EH (cell line): ENCODE data around the gene SRP68.
"Not testable (repeated sequence)": the region's sequence is repeated elsewhere in the genome, so short reads cannot be mapped to it uniquely, and the experiment has no call there.

Experiments
- DNase-seq: peaks from one replicate; pipeline ENCODE4 v3.0.0-alpha.2; 2015; ENCODE audit warnings: low read depth

The SRP68 gene

DNA sequence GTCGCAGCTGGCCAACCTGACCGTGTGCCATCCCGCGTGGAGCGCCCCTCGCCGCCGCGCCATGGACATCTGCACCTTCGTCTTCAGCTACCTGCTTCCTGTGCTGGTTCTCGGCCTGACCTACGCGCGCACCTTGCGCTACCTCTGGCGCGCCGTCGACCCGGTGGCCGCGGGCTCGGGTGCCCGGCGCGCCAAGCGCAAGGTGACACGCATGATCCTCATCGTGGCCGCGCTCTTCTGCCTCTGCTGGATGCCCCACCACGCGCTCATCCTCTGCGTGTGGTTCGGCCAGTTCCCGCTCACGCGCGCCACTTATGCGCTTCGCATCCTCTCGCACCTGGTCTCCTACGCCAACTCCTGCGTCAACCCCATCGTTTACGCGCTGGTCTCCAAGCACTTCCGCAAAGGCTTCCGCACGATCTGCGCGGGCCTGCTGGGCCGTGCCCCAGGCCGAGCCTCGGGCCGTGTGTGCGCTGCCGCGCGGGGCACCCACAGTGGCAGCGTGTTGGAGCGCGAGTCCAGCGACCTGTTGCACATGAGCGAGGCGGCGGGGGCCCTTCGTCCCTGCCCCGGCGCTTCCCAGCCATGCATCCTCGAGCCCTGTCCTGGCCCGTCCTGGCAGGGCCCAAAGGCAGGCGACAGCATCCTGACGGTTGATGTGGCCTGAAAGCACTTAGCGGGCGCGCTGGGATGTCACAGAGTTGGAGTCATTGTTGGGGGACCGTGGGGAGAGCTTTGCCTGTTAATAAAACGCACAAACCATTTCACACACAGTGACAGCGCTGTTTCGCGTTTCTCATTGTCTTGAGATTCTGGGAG lies 4.7 kb upstream of the SRP68 start:
- no peak for DNase-seq

DNA sequence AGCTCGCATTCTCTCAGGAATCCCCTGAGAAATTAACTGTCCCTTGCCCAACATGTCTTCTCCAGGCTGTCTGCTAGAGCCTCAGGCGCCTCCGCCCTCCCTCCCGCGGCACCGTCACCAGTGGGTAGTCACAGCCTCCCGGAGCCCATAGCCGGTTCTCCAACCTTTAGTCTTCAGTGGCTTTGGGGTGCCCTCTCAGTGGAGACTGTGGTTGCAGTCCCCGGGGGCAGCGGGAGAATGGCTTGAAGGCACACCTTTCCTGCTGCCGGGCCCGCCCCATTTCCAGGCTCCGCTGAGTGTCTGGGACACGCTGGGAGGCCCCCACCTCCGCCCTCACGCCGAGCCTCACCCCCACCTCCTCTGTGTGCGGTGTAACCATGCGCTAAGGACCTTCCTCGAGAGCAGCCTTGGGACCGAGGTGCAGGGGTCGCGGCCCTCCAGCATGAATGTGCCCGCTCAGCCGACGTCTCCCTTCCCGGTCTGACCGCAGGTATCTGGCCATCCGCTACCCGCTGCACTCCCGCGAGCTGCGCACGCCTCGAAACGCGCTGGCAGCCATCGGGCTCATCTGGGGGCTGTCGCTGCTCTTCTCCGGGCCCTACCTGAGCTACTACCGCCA lies 3.9 kb upstream of the SRP68 start:
- DNase-seq: no peak

DNA sequence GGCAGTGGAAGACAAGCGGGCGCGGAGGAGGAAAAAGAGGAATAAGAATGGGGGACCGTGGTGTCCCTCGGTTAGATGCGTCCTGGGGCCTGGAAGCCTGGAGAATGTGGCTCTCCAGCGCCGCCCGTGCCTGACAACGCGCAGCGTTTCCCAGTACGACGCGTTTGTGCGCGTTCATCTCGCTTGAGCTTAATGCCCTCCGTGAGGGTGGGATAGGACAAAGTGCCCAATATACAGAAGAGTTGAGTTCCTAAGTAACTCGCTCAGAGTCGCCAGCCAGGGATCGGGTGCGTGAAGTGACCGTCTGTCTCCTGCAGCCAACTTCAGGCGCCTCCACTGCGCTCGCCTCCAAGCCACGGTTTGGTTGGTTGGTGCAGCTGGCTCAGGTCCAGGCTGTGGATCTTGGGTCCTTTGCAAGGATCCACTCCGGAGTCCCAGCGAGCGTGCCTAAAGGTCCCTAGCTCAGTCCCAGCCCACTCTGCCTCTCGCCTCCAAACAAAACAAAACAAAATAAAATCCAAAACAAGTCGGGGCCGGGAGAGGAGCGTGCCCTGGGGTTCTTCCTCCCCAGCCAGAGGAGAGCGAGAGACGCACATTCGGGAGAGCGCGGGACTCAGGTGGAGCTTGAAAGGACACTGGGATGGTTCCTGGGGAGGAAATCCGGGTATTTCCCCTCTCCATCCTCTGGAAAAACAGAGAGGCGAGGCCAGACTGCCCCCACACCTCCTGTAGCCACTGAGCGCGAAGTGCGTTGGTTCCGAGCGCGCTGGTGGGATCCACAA lies 3.2 kb upstream of the SRP68 start:
- no peak for DNase-seq

DNA sequence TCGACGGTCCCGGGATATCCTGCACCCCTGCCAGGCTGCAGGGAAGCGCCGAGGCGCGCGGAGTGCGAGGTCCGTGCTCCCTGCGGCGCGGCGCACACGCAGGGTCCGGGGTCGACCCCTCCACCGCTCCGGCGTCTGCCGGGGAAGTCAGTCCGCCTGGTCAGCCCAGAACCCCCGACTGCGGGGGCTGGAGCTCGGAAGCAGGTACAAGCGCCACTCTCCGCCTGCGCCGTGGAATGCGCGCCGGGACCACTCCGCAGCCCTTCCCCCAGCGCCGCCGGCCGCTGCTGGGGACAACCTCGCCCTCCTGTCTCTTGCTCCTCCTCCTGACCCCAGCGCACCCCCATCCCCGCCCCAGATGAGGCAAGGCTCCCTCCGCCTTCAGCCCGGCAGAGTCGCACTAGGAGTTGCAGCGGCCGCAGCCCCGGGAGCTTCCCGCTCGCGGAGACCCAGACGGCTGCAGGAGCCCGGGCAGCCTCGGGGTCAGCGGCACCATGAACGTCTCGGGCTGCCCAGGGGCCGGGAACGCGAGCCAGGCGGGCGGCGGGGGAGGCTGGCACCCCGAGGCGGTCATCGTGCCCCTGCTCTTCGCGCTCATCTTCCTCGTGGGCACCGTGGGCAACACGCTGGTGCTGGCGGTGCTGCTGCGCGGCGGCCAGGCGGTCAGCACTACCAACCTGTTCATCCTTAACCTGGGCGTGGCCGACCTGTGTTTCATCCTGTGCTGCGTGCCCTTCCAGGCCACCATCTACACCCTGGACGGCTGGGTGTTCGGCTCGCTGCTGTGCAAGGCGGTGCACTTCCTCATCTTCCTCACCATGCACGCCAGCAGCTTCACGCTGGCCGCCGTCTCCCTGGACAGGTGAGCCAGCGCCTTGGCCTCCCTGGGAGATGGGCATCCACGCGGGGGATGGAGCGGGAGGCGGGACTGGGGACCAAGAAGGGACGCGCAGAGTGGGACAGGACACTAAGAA lies 2.4 kb upstream of the SRP68 start, which contains the start of gene GALR2:
TSS of gene GALR2 (plus strand) at position 392 of the 974 bp plus-strand sequence. CDS start at position 495, 103 bp downstream.
- DNase-seq: no peak

DNA sequence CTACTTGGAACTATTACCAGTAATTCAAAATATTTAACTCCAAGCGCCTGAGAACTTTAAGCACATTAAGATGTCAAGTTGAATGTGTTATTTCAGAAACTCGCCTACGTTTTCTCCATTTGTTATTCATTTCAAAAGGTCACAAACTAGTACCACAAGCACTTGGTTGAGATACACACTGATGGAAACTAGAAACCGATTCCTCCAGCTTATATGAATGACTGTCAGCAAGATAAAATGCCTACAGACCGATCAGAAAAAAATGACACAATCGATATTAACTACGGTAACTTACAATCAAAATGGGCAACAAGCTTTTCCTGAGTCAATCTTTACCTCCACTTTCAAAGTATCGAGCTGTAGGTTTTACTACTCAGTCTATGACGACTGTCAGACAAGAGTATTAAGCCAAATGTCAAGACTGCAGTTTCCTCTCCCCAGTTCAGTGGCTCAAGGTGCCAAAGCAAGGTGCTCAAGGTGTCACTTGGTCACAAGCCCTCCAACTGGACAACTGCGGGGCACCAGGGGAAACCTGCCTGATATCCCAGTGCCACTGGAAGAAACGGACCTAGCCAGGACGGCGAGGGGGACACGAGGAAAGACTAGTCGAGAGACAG lies 678 bp downstream of the SRP68 start:
- no peak for DNase-seq

DNA sequence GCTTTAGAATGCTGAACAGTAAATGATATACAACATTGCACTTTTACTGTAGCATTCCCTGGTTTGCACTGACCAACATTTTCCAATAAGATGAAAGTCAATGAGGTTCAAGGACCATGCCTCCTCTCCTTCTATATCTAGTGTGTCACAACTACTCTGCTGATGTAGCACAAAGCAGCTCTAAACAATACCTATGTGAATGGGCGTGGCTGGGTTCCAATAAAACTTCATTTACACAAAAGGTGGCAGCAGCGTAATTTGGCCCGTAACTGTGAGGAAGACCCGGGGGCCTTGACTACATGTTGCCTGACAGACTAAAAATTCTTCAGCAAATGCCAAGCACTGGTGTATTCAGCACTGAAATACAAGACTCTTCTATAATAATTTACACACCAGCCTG lies 6.5 kb downstream of the SRP68 start:
- no peak for DNase-seq

DNA sequence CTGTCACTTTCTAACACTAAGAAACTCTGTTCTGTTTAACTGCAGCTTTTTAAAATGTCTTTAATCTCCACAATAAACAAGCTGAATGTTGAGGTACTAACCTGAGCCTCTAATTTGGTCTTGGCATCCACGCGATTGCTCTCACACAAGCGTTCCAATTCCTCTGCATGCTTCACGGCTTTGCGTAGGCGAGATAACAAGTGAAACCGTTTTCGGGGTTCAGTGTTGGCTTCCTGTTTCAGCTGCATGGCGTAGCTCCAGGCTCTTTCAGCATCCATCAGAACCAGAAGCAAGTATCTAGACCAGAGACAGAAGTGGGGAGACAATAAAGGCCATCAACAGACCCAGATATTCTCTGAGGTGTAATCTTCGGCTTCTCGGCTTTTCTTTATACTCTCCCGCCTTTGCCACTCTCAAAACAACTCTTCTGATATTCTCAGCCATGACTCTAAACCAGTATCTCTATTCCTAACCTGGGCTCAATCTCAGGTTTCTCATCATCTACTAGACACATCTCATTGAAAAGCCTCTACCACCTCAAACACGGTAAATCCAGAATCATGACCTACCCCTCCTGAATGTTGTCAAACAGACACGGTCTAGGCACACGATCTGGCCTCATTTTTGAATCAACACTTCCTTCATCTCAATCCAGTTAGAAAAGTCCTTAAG lies 8.3 kb downstream of the SRP68 start:
- DNase-seq: no peak

DNA sequence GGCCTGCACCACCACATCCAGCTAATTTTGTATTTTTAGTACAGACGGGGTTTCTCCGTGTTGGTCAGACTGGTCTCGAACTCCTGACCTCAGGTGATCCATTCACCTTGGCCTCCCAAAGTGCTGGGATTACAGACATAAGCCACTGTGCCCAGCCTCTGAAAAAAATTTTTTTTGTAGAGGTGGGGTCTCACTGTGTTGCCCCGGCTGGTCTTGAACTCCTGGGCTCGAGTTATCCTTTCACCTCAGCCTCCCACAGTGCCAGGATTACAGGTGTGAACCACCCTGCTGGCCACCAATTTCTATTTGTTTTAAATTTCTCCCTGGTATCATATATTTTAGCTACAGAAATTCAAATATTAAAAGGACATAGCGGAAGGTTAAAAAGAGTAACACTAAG lies 14.1 kb downstream of the SRP68 start:
- not testable (repeated sequence) for DNase-seq

DNA sequence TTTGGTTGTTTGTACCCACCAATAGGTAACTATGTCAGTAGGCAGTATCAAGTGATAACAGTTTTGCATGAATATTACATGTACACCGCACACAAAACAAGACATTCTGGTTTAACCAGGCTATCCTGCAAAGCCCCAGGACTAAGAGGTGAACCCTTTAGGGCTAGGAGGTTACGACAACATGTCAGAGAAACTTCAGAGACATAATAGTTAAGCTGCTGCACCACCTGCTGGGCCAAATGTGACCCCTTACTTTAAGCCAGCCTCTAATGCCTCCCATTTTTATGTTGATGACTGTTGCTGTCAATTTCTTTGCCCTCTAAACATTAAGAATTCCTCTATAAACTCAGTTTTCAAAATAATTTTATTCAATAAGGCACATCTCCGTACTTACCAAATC lies 15.4 kb downstream of the SRP68 start:
- DNase-seq: no peak

DNA sequence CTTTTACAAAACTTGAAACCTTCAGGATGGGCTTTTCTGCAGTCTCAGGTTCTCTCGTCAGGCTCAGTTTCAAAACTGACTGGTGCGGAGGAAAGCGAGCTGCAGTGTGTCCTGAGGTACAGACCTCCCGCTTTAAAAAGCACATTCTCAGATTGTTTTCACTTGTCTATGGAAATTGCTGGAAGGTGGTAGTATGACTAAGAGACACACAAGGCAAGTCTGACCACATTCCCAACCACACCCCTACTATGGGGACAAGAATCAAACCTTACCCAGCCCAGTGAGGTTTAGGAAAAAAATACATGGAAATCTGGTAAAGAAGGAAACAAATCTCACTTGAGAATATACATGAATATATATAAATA lies 18.2 kb downstream of the SRP68 start:
- peak; percentile 30 for DNase-seq

DNA sequence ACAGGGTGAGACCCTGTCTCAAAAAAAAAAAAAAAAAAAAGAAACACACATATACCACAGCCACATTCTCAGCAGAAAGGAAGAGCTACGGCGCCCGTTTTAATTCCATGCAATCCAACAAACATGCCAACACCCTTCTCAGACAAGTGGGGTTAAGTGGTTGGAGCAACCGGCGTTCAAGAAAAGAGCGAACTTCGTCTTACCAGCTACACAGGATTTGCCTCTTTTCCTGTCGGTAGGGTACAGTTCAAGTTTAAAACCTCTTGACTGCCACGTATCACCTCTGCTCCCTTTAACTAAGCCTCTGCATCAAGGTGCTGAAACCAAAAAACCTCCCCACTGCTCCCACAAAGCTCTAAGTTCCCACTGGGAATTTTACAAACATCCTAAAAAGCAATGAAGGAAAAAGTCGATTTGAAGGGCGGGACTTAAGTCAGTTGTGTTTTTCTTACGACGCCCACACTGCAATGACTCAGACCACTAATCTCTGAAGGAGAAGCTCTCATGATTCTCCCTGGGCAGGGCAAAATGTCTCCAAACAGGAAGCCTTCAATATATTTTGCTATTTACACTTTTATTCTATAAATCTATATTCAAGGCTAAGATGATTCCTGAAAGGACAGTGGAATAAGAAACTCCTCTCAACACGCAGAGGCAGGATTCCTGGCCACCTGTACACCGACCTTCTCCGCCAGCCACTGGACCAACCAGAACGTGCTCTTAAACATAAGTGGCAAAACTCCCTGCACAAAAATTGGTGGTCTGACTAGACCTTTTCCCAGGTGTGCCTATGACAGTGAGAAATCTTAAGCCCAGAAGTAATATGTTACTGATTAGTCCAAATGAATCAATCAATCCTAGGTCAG lies 18.8 kb downstream of the SRP68 start:
- peak; percentile 69 for DNase-seq

DNA sequence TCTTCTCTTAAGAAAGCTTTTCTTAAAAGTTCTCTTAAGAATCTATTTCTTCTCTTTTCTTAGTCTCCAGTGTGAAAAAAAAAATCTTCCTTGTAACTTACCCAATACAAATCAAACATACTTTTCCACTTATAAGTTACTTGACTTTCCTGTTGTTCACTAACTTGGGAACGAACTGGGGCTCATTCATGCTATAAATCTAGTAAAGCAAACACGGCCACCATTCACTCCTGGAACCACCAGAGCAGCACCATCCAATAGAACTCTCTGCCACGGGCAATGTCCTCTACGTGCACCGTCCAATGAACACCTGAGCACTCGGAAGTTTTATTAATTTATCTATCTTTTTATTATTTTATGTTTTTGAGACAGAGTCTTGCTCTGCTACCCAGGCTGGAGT lies 20.8 kb downstream of the SRP68 start:
- no peak for DNase-seq

DNA sequence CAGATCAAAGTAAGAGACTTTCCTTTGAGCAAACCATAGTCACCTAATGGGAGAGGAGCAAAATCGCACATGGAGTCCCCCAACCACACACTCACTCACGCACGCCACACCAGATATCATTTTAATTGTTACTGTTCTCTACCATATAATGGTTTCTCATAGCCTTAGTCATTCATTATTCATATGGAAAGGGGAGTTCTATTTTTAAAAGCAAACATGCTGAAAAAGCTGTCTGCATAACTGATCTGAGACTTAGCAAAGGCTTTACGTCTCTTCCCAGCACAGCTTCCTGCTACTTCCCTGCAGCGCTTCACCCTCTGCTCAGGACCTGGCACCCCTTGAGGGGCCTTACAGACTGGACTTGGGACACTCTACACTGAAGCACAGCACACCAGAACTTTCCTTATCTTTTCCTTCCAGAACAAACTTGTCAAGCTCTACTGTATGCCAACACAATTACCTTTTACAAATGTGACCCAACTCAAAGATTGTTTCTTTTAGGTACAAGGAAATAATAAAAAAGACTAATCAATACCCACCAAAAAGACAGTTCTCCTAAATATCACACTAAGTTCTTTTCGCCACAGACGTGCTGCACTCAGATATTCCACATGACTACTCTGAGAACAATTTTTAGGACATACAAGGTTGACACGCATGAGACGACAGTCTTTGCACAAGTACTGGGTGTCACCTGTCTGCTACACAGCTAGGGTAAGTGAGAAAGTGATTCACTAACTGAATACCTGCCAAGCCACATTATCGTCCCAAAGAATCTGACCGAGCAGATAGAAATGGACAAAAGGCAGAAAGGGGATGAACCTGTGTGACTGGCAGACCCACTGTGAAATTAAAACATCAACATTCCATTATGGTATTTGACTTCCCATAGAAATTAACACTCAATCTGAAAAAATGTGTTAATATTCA lies 21.5 kb downstream of the SRP68 start:
- no peak for DNase-seq

DNA sequence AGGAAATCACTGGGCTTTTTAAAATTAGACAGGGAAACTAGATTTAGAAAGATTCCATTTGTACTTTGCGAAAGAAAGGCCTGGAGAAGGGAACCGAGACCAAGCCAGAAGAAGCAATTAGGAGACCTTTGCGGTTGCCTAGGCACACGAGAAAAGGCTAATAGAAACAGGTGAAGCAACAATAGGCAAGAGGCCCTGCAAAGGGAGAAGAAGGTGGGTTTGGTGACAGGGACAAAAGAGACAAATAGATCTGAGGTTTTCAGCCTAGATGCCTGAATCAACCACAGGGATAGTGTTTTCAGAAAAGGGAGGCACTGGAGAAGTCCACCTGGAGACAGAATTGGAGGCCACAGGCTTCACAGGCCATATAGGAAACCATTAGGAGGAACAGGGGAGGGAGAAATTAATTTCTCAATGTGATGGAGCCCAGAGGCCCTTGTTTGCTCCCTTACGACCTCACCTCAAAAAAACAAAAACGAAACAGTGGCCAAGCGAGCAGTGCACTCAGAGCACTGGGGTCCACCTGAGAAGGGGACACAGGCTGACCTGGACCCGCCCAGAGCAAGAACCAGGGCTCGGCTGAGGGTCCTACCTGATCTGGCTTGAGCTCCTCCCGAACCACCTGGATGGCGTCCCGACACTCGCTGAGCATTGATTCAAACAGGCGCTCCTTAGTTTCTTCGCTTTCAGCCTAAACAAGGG lies 22.3 kb downstream of the SRP68 start:
- DNase-seq: no peak

DNA sequence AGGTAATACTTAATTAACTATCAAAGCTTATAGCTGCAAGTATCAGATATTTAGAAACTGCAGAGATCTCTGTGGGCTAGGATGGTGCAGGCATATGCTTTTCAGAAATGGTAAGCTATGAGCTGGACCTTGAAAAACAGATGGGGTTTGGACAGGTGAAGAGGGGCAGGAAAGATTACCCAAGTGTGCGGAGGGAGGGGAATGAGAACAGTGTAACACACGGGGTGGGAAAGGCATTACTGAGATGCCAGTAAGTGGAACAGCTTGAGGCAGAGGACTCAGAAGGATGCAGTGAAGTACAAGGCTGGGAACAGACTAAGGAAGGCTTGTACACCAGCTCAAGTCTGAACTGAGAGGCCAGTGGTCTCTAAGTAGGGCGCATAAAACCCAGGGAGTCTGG lies 23.1 kb downstream of the SRP68 start:
- DNase-seq: no peak

DNA sequence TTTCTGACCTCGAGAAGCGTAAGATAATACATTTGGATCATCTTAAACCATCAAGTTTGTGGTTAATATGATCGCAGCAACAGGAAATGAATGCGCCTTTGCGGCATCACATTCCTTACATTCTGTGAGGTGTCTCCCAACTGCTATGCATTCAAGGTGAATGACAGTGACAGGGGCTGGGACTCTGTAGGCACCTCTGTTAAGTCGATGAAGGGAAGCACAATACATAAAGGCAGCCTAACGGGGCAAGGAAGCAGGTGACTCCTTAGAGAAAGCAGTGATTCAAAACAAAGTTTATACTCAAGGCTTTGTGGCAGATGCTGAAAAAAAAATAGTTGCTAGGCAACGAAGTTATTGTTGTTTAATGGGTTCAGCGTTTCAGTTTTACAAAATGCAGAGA lies 23.6 kb downstream of the SRP68 start:
- peak; percentile 70 for DNase-seq

DNA sequence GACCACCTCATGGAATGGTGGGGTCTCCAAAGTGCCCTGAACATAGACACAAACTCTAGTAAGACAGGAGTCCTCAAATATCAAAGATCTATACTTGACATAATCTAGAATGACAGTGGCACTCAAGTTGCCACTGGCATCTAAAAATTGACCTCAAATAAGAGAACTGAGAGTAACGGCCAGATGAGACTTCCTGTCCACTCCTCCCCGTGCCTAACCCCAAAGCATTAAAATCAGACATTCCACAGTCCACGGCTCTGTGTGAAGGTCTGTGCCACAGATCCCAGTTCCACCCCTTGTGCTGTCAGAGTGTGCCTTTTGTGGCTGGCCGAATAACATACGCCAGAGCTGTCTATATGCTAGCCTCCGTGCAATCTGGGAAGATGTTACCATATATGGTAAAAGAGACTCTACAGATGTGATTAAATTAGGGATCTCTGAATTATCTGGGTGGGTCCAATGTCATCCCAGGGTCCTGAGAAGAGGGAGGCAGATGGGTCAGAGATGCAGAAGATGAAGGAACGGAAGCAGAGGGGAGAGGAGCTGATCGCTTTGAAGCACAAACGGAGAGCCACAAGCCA lies 24.2 kb downstream of the SRP68 start:
- no peak for DNase-seq

DNA sequence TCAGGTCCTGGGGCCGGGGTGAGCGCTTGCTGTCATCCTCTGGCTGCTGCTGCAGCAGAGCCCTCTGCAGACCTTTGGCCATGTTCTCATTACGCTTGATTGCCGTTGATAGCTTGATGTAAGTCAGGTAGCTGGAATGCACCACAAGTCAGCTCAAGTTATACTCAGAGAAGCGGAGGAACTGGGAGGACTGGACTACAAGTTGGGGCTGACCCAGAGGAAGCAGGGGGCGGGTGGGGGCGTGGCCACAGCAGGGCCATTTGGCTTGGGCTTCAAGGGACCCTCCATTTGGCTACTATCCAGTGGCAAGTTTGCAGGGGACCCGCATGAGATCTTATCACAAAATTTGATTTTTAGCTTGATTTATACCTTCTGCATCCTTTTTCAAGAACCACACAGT lies 26.3 kb downstream of the SRP68 start:
- DNase-seq: no peak
